Measurements from ENCODE around the gene BTBD9. TPM values are rescaled to one million over a fixed set of nuclear protein-coding genes. Genes with fewer than 3 reads are reported as not detected.

The BTBD9 gene
- total and polyA plus RNA-seq, 11 donors = 6.3 to 23.3 (median 19.4) TPM

GRCh38 chr6:38161754-38162492 lies 477.8 kb downstream of the BTBD9 start:
- TF ChIP-seq POLR2A (IDR thresholded peaks at IDR 0.05) (no peak), CTCF (IDR thresholded peaks at IDR 0.05) (no peak)
- intact Hi-C loops (cut with DNase I) = no loop called here
- peak in 1 of 5 donors; percentile 60 for DNase-seq

DNA sequence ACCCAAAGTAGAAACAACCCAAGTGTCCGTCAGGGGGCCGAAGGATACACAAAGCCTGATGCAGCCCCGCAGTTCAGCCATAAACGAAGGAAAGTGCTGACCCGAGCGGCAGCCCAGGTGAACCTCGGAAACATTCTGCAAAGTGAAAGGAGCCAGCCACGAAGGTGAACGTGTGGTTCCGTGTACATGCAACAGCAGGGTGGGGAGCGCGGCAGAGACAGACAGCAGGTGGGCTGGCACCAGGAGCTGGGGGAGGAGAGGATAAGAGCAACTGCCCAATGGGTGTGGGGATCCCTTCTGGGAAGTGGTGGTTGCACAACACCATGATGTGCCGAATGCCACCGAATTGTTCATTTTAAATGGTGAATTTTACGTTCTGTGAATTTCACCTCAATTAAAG lies 478.4 kb downstream of the BTBD9 start:
- no peak for DNase-seq
- H3K36me3 ChIP-seq = no peaks in the 10 kb centered on the region
- intact Hi-C loops (cut with DNase I) = no loop called here
- H3K27me3 ChIP-seq = no peaks in the 10 kb centered on the region
- H3K9me3 ChIP-seq = peaks cover 0 to 6% (median 0%) of the 10 kb centered on the region in 12 donors
- H3K27ac ChIP-seq = no peak overlapping the region
- H3K4me1 ChIP-seq = peaks cover 0 to 8% (median 0%) of the 10 kb centered on the region in 12 donors
- no peak for ATAC-seq
- WGBS, 4 donors = 95 to 96% (median 95%) methylated on average over 15 of the region's 15 CpGs
- H3K4me3 ChIP-seq = no peak overlapping the region
- no peak for TF ChIP-seq POLR2A (IDR thresholded peaks at IDR 0.05)
- TF ChIP-seq CTCF (IDR thresholded peaks at IDR 0.05) = no peak

More at GRCh38 chr6:38161754-38162492, 477.8 kb downstream of the BTBD9 start:
- H3K4me3 ChIP-seq = no peak overlapping the region
- no peak overlapping the region for H3K27ac ChIP-seq
- ATAC-seq = peak in 1 of 4 donors; percentile 10
- H3K27me3 ChIP-seq = no peaks in the 10 kb centered on the region
- 84 to 85% (median 84%) methylated on average over 13 to 15 of the region's 15 CpGs for WGBS, 4 donors
- H3K4me1 ChIP-seq = peaks cover 0 to 8% (median 0%) of the 10 kb centered on the region in 12 donors
- no peaks in the 10 kb centered on the region for H3K36me3 ChIP-seq
- H3K9me3 ChIP-seq = peaks cover 0 to 6% (median 0%) of the 10 kb centered on the region in 12 donors

GRCh38 chr6:38160831-38161230 lies 478.9 kb downstream of the BTBD9 start:
- WGBS, 4 donors = 92 to 98% (median 96%) methylated on average over 25 of the region's 25 CpGs
- DNase-seq (peak in 1 of 5 donors; percentile 5), ATAC-seq (no peak)
- H3K27me3 ChIP-seq = no peaks in the 10 kb centered on the region
- no peak overlapping the region for H3K4me3 ChIP-seq
- intact Hi-C loops (cut with DNase I) = no loop called here
- no peak for TF ChIP-seq POLR2A (IDR thresholded peaks at IDR 0.05)
- TF ChIP-seq CTCF (IDR thresholded peaks at IDR 0.05) = no peak
- H3K4me1 ChIP-seq = peaks cover 0 to 8% (median 0%) of the 10 kb centered on the region in 12 donors
- peaks cover 0 to 6% (median 0%) of the 10 kb centered on the region in 12 donors for H3K9me3 ChIP-seq
- no peaks in the 10 kb centered on the region for H3K36me3 ChIP-seq
- no peak overlapping the region for H3K27ac ChIP-seq

DNA sequence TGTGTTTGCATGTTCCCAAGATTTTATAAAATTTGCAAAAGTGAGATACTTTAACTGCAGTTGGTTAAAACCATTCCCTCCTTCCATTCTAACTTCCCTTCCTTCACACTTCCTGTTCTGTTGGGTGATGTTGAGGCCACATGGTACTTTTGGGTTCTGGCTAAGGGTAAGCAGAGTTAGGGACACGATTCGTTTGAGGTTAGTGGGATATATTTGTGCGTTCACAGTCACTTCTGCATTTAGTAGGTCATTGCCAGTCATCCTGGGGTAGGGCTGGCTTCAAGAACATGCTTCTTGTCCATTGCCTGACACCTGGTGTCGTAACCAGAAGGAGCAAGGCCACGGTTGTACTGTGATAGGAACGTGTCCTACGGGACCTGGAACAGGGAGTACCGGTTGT lies 480.1 kb downstream of the BTBD9 start:
- DNase-seq (peak in 1 of 5 donors; percentile 14), ATAC-seq (no peak)
- no peak for TF ChIP-seq POLR2A (IDR thresholded peaks at IDR 0.05)
- no peak for TF ChIP-seq CTCF (IDR thresholded peaks at IDR 0.05)
- Histone ChIP-seq H3K4me1 (peaks cover 0 to 9% (median 1%) of the 10 kb centered on the region in 12 donors), H3K36me3 (no peaks in the 10 kb centered on the region), H3K9me3 (peaks cover 0 to 6% (median 0%) of the 10 kb centered on the region in 12 donors), H3K27ac (no peak overlapping the region), H3K4me3 (no peak overlapping the region), H3K27me3 (no peaks in the 10 kb centered on the region)
- intact Hi-C loops (cut with DNase I) = no loop called here
- 80 to 90% (median 88%) methylated on average over 8 of the region's 8 CpGs for WGBS, 4 donors
